Nephron progenitor cell (in vitro differentiated cells): ENCODE measurements around the gene CAMK1D.

Source experiments
- DNase-seq: peaks from one replicate; pipeline ENCODE4 v3.0.0; 2021
- H3K27ac Mint-ChIP-seq: 2 replicates; pipeline ENCODE4 v1.8.0; 2021; ENCODE audit warnings: mild to moderate bottlenecking, moderate library complexity, mixed read lengths
- H3K27me3 Mint-ChIP-seq: 2 replicates; pipeline ENCODE4 v1.8.0; 2021; ENCODE audit warnings: mild to moderate bottlenecking, low read depth, mixed read lengths; ENCODE audit not compliant: poor library complexity
- H3K36me3 Mint-ChIP-seq: 2 replicates; pipeline ENCODE4 v1.8.0; 2021; ENCODE audit warnings: low read depth, mixed read lengths
- H3K4me1 Mint-ChIP-seq: 2 replicates; pipeline ENCODE4 v1.8.0; 2021; ENCODE audit warnings: mixed read lengths
- H3K4me3 Mint-ChIP-seq: 2 replicates; pipeline ENCODE4 v1.8.0; 2021; ENCODE audit warnings: mild to moderate bottlenecking, moderate library complexity, mixed read lengths
- H3K9me3 Mint-ChIP-seq: 2 replicates; pipeline ENCODE4 v1.8.0; 2021; ENCODE audit warnings: mild to moderate bottlenecking, moderate library complexity, mixed read lengths
- TF ChIP-seq, protein P1 (sequence below): fragments of 200-600 bp; sonication (generic); IDR thresholded peaks from 2 replicates; pipeline ENCODE4 v1.5.0; 2021; ENCODE audit warnings: antibody characterized with exemption

CAMK1D gene

DNA sequence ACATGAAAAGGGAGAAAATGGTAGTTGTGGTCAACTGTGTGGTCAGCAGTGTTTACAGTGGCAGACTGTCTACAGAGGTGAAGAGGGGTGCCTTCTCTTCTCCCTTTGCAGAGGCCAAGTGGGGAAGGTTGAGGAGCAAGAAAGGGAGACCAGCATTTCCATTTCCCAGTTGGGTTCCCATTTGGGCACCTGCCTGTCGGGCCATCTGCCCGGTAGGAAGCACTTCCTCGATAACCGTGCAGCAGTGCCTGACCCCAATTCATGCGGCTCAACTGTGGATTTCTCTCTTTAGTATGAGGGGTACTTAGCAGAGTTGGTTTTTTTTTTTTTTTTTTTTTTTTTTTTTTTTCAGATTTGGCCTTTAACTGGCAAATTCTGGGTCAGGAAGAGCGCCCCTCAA lies 525.2 kb downstream of the CAMK1D start:
- no peaks in the 10 kb centered on the region for H3K36me3 Mint-ChIP-seq
- peaks cover 15% of the 10 kb centered on the region for H3K27me3 Mint-ChIP-seq
- no peak for DNase-seq
- TF ChIP-seq, protein P1, sequence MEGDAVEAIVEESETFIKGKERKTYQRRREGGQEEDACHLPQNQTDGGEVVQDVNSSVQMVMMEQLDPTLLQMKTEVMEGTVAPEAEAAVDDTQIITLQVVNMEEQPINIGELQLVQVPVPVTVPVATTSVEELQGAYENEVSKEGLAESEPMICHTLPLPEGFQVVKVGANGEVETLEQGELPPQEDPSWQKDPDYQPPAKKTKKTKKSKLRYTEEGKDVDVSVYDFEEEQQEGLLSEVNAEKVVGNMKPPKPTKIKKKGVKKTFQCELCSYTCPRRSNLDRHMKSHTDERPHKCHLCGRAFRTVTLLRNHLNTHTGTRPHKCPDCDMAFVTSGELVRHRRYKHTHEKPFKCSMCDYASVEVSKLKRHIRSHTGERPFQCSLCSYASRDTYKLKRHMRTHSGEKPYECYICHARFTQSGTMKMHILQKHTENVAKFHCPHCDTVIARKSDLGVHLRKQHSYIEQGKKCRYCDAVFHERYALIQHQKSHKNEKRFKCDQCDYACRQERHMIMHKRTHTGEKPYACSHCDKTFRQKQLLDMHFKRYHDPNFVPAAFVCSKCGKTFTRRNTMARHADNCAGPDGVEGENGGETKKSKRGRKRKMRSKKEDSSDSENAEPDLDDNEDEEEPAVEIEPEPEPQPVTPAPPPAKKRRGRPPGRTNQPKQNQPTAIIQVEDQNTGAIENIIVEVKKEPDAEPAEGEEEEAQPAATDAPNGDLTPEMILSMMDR = no peak
- H3K27ac Mint-ChIP-seq = no peak overlapping the region
- H3K4me1 Mint-ChIP-seq = peaks cover 41% of the 10 kb centered on the region
- H3K4me3 Mint-ChIP-seq = no peak overlapping the region
- peaks cover 13% of the 10 kb centered on the region for H3K9me3 Mint-ChIP-seq

GRCh38 chr10:12875100-12875499 lies 525.8 kb downstream of the CAMK1D start:
- peaks cover 12% of the 10 kb centered on the region for H3K27me3 Mint-ChIP-seq
- H3K4me3 Mint-ChIP-seq = no peak overlapping the region
- no peaks in the 10 kb centered on the region for H3K36me3 Mint-ChIP-seq
- TF ChIP-seq, protein P1 = no peak
- DNase-seq = no peak
- H3K9me3 Mint-ChIP-seq = peaks cover 19% of the 10 kb centered on the region
- H3K27ac Mint-ChIP-seq = no peak overlapping the region
- H3K4me1 Mint-ChIP-seq = peaks cover 41% of the 10 kb centered on the region

DNA sequence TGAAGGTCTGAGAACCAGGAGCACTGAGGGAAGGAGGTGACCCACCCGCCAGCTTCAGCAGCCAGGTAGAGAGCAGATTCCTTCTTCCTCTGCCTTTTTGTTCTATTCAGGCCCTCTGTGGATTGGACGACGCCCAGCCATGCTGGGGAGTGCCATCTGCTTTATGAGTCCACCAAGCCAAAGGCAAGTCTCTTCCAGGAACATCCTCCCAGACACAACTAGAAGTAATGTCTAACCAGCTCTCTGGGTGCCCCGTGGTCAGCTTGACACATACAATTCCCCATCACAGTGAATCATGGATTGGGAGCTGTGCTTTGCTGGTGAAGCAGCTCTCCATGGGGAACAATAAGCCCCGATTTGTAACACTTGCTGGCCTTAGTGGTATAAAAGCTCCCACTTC lies 526.9 kb downstream of the CAMK1D start:
- no peak for DNase-seq
- Mint-ChIP-seq H3K36me3 (peaks cover 4% of the 10 kb centered on the region), H3K27ac (peak overlapping the region; percentile 42), H3K4me1 (peaks cover 34% of the 10 kb centered on the region), H3K4me3 (no peak overlapping the region), H3K9me3 (peaks cover 24% of the 10 kb centered on the region), H3K27me3 (peaks cover 12% of the 10 kb centered on the region)
- TF ChIP-seq, protein P1 = no peak

- DNase-seq = no peak
- Mint-ChIP-seq H3K27me3 (peaks cover 12% of the 10 kb centered on the region), H3K4me3 (no peak overlapping the region), H3K36me3 (peaks cover 4% of the 10 kb centered on the region), H3K27ac (no peak overlapping the region), H3K9me3 (peaks cover 24% of the 10 kb centered on the region), H3K4me1 (peaks cover 25% of the 10 kb centered on the region)
- TF ChIP-seq, protein P1 = no peak
Measured at GRCh38 chr10:12877150-12877549, 527.8 kb downstream of the CAMK1D start.

DNA sequence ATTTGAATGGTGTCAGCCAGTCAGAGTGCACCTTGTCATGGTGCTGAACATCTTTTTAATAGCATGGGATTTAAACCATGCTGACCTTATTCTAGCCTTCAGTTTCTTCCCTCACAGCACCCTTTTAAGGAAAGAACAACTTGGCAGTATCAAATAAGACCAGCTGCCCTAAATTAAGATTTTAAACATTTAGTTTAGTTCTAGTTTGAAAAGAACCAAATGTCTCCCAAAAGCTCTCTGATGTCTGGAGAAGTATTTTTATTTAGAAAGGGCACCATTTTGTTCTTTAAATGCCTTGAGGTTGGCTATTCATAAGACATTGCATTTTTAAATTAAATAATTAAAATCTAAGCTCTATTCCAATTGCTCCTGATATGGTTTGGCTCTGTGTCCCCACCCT lies 531.1 kb downstream of the CAMK1D start:
- Mint-ChIP-seq H3K4me3 (no peak overlapping the region), H3K27me3 (peaks cover 15% of the 10 kb centered on the region), H3K36me3 (peaks cover 4% of the 10 kb centered on the region), H3K27ac (no peak overlapping the region), H3K4me1 (peaks cover 8% of the 10 kb centered on the region), H3K9me3 (peaks cover 24% of the 10 kb centered on the region)
- TF ChIP-seq, protein P1 = no peak
- no peak for DNase-seq

DNA sequence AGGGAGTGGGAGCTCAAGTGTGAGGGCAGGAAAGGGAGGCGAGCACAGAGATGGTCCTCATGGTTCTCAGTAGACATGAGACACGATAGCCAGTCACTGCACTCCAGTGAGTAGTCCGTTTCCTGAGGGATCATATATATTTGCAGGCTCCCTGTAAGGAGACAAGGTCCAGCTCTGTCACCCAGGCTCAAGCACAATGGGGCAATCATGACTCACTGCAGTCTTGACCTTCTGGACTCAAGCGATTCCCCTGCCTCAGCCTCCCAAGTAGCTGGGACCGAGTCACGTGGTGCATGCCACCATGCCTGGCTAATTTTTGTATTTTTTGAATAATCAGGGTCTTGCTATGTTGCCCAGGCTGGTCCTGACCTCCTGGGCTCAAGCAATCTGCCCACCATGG lies 535.5 kb downstream of the CAMK1D start:
- Mint-ChIP-seq H3K4me3 (no peak overlapping the region), H3K4me1 (peaks cover 8% of the 10 kb centered on the region), H3K27ac (no peak overlapping the region), H3K9me3 (peaks cover 8% of the 10 kb centered on the region), H3K36me3 (peaks cover 4% of the 10 kb centered on the region), H3K27me3 (peaks cover 8% of the 10 kb centered on the region)
- DNase-seq = no peak
- TF ChIP-seq, protein P1 = no peak
